PC-9 (cell line): Measurements from ENCODE around the gene PPY. TPM values are rescaled to one million over a fixed set of nuclear protein-coding genes. Genes with fewer than 3 reads are reported as not detected.

ENCODE experiments used
- BruUV-seq: library from RNA; stranded (reverse); fragments of 400-500 nt; replicated peaks from 2 replicates; lab custom pipeline; 2021; lab: Mats Ljungman, UMichigan
- CTCF ChIA-PET: fragments of 300-600 bp; sonication (Branson Sonifier 250); formaldehyde crosslinking; loops from one replicate; lab custom pipeline; 2022; ENCODE audit warnings: antibody characterized with exemption; lab: Charles Lee
- POLR2A ChIA-PET: fragments of 300-600 bp; sonication (Branson Sonifier 250); formaldehyde crosslinking; loops from one replicate; lab custom pipeline; 2022; ENCODE audit warnings: antibody characterized with exemption; ENCODE audit not compliant: unreplicated experiment; lab: Charles Lee
- DNase-seq, 2 experiments: peaks; one replicate each; pipeline versions ENCODE4 v3.0.0 to v3.0.0-alpha.2; 2015 to 2022; ENCODE audit warnings: mixed read lengths in 1 of 2
- H2AFZ ChIP-seq: fragments of 200-600 bp; sonication (generic); 2 replicates; pipeline ENCODE4 v1.8.1; 2017; ENCODE audit warnings: antibody characterized with exemption
- H3F3A ChIP-seq: fragments of 200-600 bp; sonication (generic); 2 replicates; pipeline ENCODE4 v1.8.1; 2017; ENCODE audit warnings: antibody characterized with exemption, mild to moderate bottlenecking, low read depth; ENCODE audit not compliant: insufficient read depth
- H3K27ac ChIP-seq: fragments of 200-600 bp; sonication (generic); 2 replicates; pipeline ENCODE4 v1.6.1; 2016; ENCODE audit warnings: mixed run types
- H3K27me3 ChIP-seq: fragments of 200-600 bp; sonication (generic); 2 replicates; pipeline ENCODE4 v1.6.1; 2016; ENCODE audit warnings: low read depth, mixed run types; ENCODE audit not compliant: insufficient read depth
- H3K36me3 ChIP-seq: fragments of 200-600 bp; sonication (generic); 2 replicates; pipeline ENCODE4 v1.6.1; 2016; ENCODE audit warnings: low read depth, mixed run types
- H3K4me1 ChIP-seq: fragments of 200-600 bp; sonication (generic); replicated peaks from 2 replicates; pipeline ENCODE4 v1.6.1; 2016; ENCODE audit warnings: mixed run types; ENCODE audit not compliant: insufficient read depth
- H3K4me2 ChIP-seq: fragments of 200-600 bp; sonication (generic); 2 replicates; pipeline ENCODE4 v1.6.1; 2017; ENCODE audit warnings: mixed run types
- H3K4me3 ChIP-seq: fragments of 200-600 bp; sonication (generic); 2 replicates; pipeline ENCODE4 v1.6.1; 2016; ENCODE audit warnings: mixed run types
- H3K79me2 ChIP-seq: fragments of 200-600 bp; sonication (generic); 2 replicates; pipeline ENCODE4 v1.6.1; 2017; ENCODE audit warnings: low read depth, mixed run types
- H3K9me2 ChIP-seq: fragments of 200-600 bp; sonication (generic); 2 replicates; pipeline ENCODE4 v1.8.1; 2017; ENCODE audit warnings: mild to moderate bottlenecking; ENCODE audit not compliant: insufficient read depth
- H3K9me3 ChIP-seq: fragments of 200-600 bp; sonication (generic); 2 replicates; pipeline ENCODE4 v1.8.1; 2016; ENCODE audit warnings: low read depth; ENCODE audit not compliant: insufficient read depth
- H4K20me1 ChIP-seq: fragments of 200-600 bp; sonication (generic); 2 replicates; pipeline ENCODE4 v1.8.1; 2017; ENCODE audit not compliant: insufficient read depth
- CTCF ChIP-seq: fragments of 200-600 bp; sonication (generic); conservative IDR thresholded peaks from 2 replicates; pipeline ENCODE4 v1.6.1; 2017; ENCODE audit warnings: mixed run types, antibody characterized with exemption, mild to moderate bottlenecking, moderate library complexity
- EZH2 ChIP-seq: fragments of 200-600 bp; sonication (generic); IDR thresholded peaks from 2 replicates; pipeline ENCODE4 v1.8.0; 2017; ENCODE audit warnings: antibody characterized with exemption, low read depth
- intact Hi-C: fragments of 100-400 bp; cut with micrococcal nuclease; formaldehyde crosslinking; loops from one replicate; pipeline ENCODE4 v1.10.0; 2022; ENCODE audit not compliant: unreplicated experiment
- total RNA-seq: library from RNA; stranded (reverse); gene quantifications from 2 replicates; pipeline ENCODE4 v1.2.3, GENCODE V29; 2021

Gene PPY
- total RNA-seq, 1 experiment from 2014 or later = not detected

DNA sequence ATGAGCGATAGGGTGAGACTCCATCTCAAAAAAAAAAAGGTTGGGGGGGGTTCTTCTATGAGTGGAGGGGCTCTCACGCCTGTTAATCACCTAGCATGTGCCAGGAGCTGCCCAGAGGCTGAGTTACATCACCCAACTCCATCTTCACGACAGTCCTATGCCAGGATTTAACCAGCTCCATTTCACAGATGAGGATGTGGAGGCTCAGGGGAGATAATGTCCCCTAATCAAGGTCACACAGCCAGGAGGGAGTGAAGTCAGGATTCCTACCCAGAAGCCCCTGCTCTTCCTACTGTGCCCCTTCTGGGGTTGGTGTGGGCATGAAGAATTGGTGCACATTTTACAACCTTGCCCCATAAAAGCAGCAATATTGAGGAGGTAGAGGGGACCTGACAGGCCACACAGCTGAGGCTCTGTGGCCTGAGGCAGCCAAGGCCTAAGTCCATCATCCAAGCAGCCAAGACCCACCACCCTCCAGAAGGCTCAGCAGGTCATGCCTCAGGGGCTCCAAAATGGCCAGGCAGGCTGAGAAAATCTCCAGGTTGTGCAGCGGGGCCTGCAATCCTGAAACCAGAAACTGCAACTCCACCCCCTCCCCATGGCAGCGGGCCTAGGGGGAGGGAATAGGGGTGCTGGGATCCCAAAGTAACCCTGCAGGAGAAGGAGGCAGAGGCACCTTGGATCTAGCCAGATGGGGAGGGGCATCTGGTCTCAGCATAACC is 6.9 kb downstream of the PPY start:
- intact Hi-C loops = no loop called here
- no peaks in the 10 kb centered on the region for H3K79me2 ChIP-seq
- BruUV-seq = no TSS peak
- ChIA-PET POLR2A (no interaction called here), CTCF (no interaction called here)
- H2AFZ ChIP-seq = no peak overlapping the region
- no peaks in the 10 kb centered on the region for H4K20me1 ChIP-seq
- H3F3A ChIP-seq = no peaks in the 10 kb centered on the region
- TF ChIP-seq CTCF (no peak), EZH2 (no peak)
- H3K36me3 ChIP-seq = no peaks in the 10 kb centered on the region
- no peak overlapping the region for H3K4me2 ChIP-seq
- H3K27me3 ChIP-seq = peaks cover 8% of the 10 kb centered on the region
- no peaks in the 10 kb centered on the region for H3K9me2 ChIP-seq
- no peak overlapping the region for H3K27ac ChIP-seq
- H3K9me3 ChIP-seq = no peaks in the 10 kb centered on the region
- no peak overlapping the region for H3K4me3 ChIP-seq
- no peak for DNase-seq
- no peaks in the 10 kb centered on the region for H3K4me1 ChIP-seq

DNA sequence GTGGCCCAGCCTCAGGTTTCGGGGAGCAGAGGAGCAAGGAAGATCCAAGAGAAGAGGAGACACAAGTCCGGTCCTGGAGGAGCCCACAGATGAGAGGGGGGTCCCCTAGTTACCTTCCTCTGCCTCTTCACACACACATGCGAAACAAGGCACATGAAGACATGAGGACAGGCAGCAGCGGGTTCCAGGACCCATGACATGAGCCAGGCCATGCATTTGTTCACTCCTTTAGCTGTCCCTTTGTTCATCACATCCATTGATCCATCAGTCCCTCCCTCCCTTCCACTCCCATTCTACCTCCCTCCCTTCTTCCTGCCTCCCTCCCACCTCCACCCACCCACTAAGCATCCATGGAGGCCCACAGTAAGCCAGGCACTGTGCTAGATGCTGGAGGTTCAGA is 9.4 kb downstream of the PPY start:
- Histone ChIP-seq H3K4me3 (no peak overlapping the region), H3K4me2 (no peak overlapping the region), H4K20me1 (no peaks in the 10 kb centered on the region), H3K9me2 (no peaks in the 10 kb centered on the region), H3K4me1 (no peaks in the 10 kb centered on the region), H3K79me2 (no peaks in the 10 kb centered on the region), H3K27me3 (0 out of 2 replicates have a peak, but pooled peaks cover 4% of the 10 kb centered on the region), H3F3A (no peaks in the 10 kb centered on the region), H3K9me3 (no peaks in the 10 kb centered on the region), H3K36me3 (no peaks in the 10 kb centered on the region), H2AFZ (no peak overlapping the region), H3K27ac (no peak overlapping the region)
- TF ChIP-seq CTCF (no peak), EZH2 (no peak)
- intact Hi-C loops = no loop called here
- no TSS peak for BruUV-seq
- no peak for DNase-seq
- ChIA-PET POLR2A (no interaction called here), CTCF (interaction anchor here (0.5 kb wide), 1 partner anchor 444 kb away, joined by 7 read pairs; no protein-coding TSS in a partner anchor)

DNA sequence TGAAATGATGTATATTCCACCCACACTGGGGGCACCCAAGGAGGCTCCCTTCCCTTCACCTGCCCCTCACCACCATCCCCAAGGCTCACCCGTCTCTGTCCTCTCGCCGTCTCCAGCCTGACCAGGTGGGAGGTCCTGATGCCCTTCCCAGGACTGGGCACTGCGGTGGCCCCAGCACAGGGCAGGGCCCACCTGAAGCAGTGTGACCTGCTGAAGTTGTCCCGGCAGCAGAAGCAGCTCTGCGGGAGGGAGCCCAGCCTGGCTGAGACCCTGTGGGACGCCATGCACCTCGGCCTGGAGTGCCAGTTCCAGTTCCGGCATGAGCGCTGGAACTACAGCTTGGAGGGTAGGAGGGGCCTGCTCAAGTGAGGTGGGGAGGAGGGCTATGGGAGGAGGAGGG is 9.9 kb downstream of the PPY start:
- Histone ChIP-seq H3K27ac (no peak overlapping the region), H3K27me3 (peaks cover 5% of the 10 kb centered on the region; the same call in 1 of the 2 replicates), H3K9me2 (no peaks in the 10 kb centered on the region), H3F3A (no peaks in the 10 kb centered on the region), H3K4me1 (no peaks in the 10 kb centered on the region), H2AFZ (no peak overlapping the region), H4K20me1 (no peaks in the 10 kb centered on the region), H3K36me3 (no peaks in the 10 kb centered on the region), H3K79me2 (no peaks in the 10 kb centered on the region), H3K4me3 (no peak overlapping the region), H3K9me3 (no peaks in the 10 kb centered on the region), H3K4me2 (no peak overlapping the region)
- no peak for TF ChIP-seq CTCF
- TF ChIP-seq EZH2 = no peak
- ChIA-PET CTCF (no interaction called here), POLR2A (no interaction called here)
- BruUV-seq = no TSS peak
- intact Hi-C loops = no loop called here
- DNase-seq = no peak
